ENCODE results near the gene ADD3. TPM values are rescaled to one million over a fixed set of nuclear protein-coding genes. Genes with fewer than 3 reads are reported as not detected.

ADD3 gene
- total and polyA plus RNA-seq, 10 of the 15 experiments (the other 5 are each of a cell fraction or from before 2014, with no cell fraction given) = 27.3 to 129 (median 67.8) TPM

- Histone ChIP-seq H3K27me3 (replicated peaks in 1 of 2; ENCODE audit: control insufficient read depth in 2 of 2, insufficient read depth in 2 of 2, low read length in 1 of 2) (no peaks in the 10 kb centered on the region), H4K20me1 (ENCODE audit: control insufficient read depth, insufficient read depth) (no peaks in the 10 kb centered on the region), H3K36me3 (ENCODE audit: control insufficient read depth in 2 of 2, insufficient read depth in 2 of 2, low read length in 1 of 2) (no peaks in the 10 kb centered on the region), H3K27ac (ENCODE audit: control insufficient read depth, insufficient read depth) (no peak overlapping the region; the same call in 1 of the 2 replicates), H3K4me3 (peak overlapping the region; percentile 75), H2AFZ (ENCODE audit: control insufficient read depth, low read depth, low read length) (peak overlapping the region; percentile 91), H3K9me3 (replicated peaks; ENCODE audit: control insufficient read depth, insufficient read depth, low read length) (no peaks in the 10 kb centered on the region), H3K4me2 (ENCODE audit: control insufficient read depth, insufficient read depth) (peak overlapping the region; percentile 86), H3K9ac (ENCODE audit: control insufficient read depth, insufficient read depth, low read length) (peak overlapping the region; percentile 69), H3K4me1 (ENCODE audit: control insufficient read depth, insufficient read depth, low read length) (peaks cover 29% of the 10 kb centered on the region), H3K79me2 (ENCODE audit: control insufficient read depth, insufficient read depth, low read length) (peaks cover 34% of the 10 kb centered on the region)
- in situ Hi-C loops (cut with MboI) (no loop called here), intact Hi-C loops (cut with micrococcal nuclease; ENCODE audit: unreplicated experiment) (loop anchor here (2.0 to 10.0 kb wide), 3 partner anchors 50 to 122 kb away; no protein-coding TSS in a partner anchor)
- SMC1A ChIA-PET (ENCODE audit: uncharacterized antibody, unreplicated experiment) = interaction anchor here (1.0 to 5.7 kb wide), 12 partner anchors 8 to 204 kb away, joined by 3 to 43 read pairs (median 4); no protein-coding TSS in a partner anchor
- POLR2A ChIA-PET = interaction anchor here (0.6 to 1.8 kb wide), 12 partner anchors 9 to 189 kb away, joined by 3 to 7 read pairs (median 4); no protein-coding TSS in a partner anchor
- under 1% methylated on average over 32 of the region's 41 CpGs for WGBS (ENCODE audit: insufficient coverage, insufficient replicate concordance, low lambda C conversion rate, missing lambda C conversion rate)
- BruUV-seq (replicated peaks) = no TSS peak
- RAD21 ChIA-PET (ENCODE audit: unreplicated experiment) = interaction anchor here (0.8 to 6.6 kb wide), 16 partner anchors 10 to 348 kb away, joined by 3 to 60 read pairs (median 4); no protein-coding TSS in a partner anchor
- CTCF ChIA-PET = interaction anchor here (1.0 to 1.8 kb wide), 3 partner anchors 8 to 31 kb away, joined by 5 to 12 read pairs (median 5); no protein-coding TSS in a partner anchor
- FAIRE-seq (no peak), ATAC-seq (peak; percentile 44), DNase-seq (ENCODE audit: low read depth, low spot score) (no peak)
- TF ChIP-seq E2F8 (IDR thresholded peaks at IDR 0.05; ENCODE audit: low read depth, partially characterized antibody) = no peak
- no peak for TF ChIP-seq NRF1 (conservative IDR thresholded peaks at IDR 0.05; ENCODE audit: low read depth, low read length)
- TF ChIP-seq MEF2A (IDR thresholded peaks at IDR 0.05; ENCODE audit: insufficient read depth, low read depth, low read length) = no peak
- TF ChIP-seq ZNF217 (IDR thresholded peaks at IDR 0.05) = no peak; the same call in 1 of the 2 replicates
- TF ChIP-seq MTA2 (IDR thresholded peaks at IDR 0.05; ENCODE audit: low read depth) = peak; percentile 51
- no peak; a peak in 2 of 4 replicates for TF ChIP-seq IKZF2 (IDR thresholded peaks at IDR 0.05)
- no peak for TF ChIP-seq TARDBP (IDR thresholded peaks at IDR 0.05; ENCODE audit: borderline replicate concordance)
- TF ChIP-seq POLR2A (IDR thresholded peaks at IDR 0.05; ENCODE audit: low read depth, low read length) = no peak; the same call in 1 of the 2 replicates
- TF ChIP-seq HSF1 (IDR thresholded peaks at IDR 0.05; ENCODE audit: low read depth, low read length) = no peak
- no peak for TF ChIP-seq ZNF274 (IDR thresholded peaks at IDR 0.05; ENCODE audit: insufficient read depth, insufficient read length)
- peak; percentile 95 for TF ChIP-seq GATAD2B (conservative IDR thresholded peaks at IDR 0.05; ENCODE audit: low read depth)
- no peak for TF ChIP-seq KDM1A (IDR thresholded peaks at IDR 0.05; ENCODE audit: borderline replicate concordance)
- TF ChIP-seq FOXM1 (IDR thresholded peaks at IDR 0.05; ENCODE audit: low read depth, low read length) = no peak
- no peak for TF ChIP-seq MYC (IDR thresholded peaks at IDR 0.05; ENCODE audit: insufficient read depth, insufficient read length, insufficient replicate concordance, low read length, severe bottlenecking)
- TF ChIP-seq NFIC (IDR thresholded peaks at IDR 0.05; ENCODE audit: low read depth, low read length) = no peak
- no peak for TF ChIP-seq SMAD5 (IDR thresholded peaks at IDR 0.05; ENCODE audit: low read depth)
- no peak for TF ChIP-seq BACH1 (IDR thresholded peaks at IDR 0.05; ENCODE audit: borderline replicate concordance)
- TF ChIP-seq MEF2B (IDR thresholded peaks at IDR 0.05; ENCODE audit: partially characterized antibody, poor library complexity, severe bottlenecking) = peak; percentile 71
- peak; percentile 97 for TF ChIP-seq DPF2 (IDR thresholded peaks at IDR 0.05)
- no peak for TF ChIP-seq POLR2AphosphoS2 (IDR thresholded peaks at IDR 0.05; ENCODE audit: low read depth, low read length)
- no peak for TF ChIP-seq CBFB (IDR thresholded peaks at IDR 0.05; ENCODE audit: low read depth)
- no peak for TF ChIP-seq ZNF622 (IDR thresholded peaks at IDR 0.05)
- 0 out of 2 replicates have a peak, but pooled peaks have one; percentile 31 for TF ChIP-seq CREB1 (IDR thresholded peaks at IDR 0.05; ENCODE audit: low read depth)
Observed at GRCh38 chr10:110007161-110007700, 553 bp upstream of the ADD3 start.

All from GM12878 (cell line).